Left lung (tissue), 10 donors: ENCODE data around the gene RPTOR. TPM values are rescaled to one million over a fixed set of nuclear protein-coding genes. Genes with fewer than 3 reads are reported as not detected.
"Not testable (repeated sequence)": the region's sequence is repeated elsewhere in the genome, so short reads cannot be mapped to it uniquely, and the experiment has no call there.

Experiments used
- ATAC-seq: fragments of 200-7000 bp; cut with Tn5 transposase; one replicate; pipeline ENCODE4 v1.9.1; 2020; ENCODE audit warnings: moderate library complexity
- DNase-seq, 4 donors: peaks; one replicate each; pipeline ENCODE4 v3.0.0-alpha.2; 2013 to 2020
- H3K27ac ChIP-seq, 2 donors: fragments of 200-600 bp; sonication (generic) in 1 of 2; one replicate each; pipeline versions ENCODE4 v1.5.0 to v1.8.0; 2020 to 2021
- H3K27me3 ChIP-seq, 2 donors: fragments of 200-600 bp; sonication (generic) in 1 of 2; one replicate each; pipeline versions ENCODE4 v1.5.0 to v1.8.0; 2020 to 2021
- H3K36me3 ChIP-seq, 2 donors: fragments of 200-600 bp; sonication (generic) in 1 of 2; one replicate each; pipeline versions ENCODE4 v1.5.0 to v1.8.0; 2020 to 2021
- H3K4me1 ChIP-seq, 2 donors: fragments of 200-600 bp; one replicate each; pipeline ENCODE4 v1.8.0; 2021
- H3K4me3 ChIP-seq, 2 donors: fragments of 200-600 bp; sonication (generic) in 1 of 2; one replicate each; pipeline versions ENCODE4 v1.5.0 to v1.8.0; 2020 to 2021; ENCODE audit warnings: mild to moderate bottlenecking in 1 of 2
- H3K9me3 ChIP-seq, 2 donors: fragments of 200-600 bp; sonication (generic) in 1 of 2; one replicate each; pipeline versions ENCODE4 v1.5.0 to v1.8.0; 2020 to 2021
- intact Hi-C, 2 donors: fragments of 100-400 bp; cut with DNase I; formaldehyde crosslinking; loops; one replicate each; pipeline versions ENCODE4 v1.11.2 to v1.14.2; 2022
- polyA plus RNA-seq, 6 donors: library from polyadenylated mRNA; unstranded; fragments of 120-200 nt; gene quantifications; one replicate each; pipeline ENCODE4 v1.2.1, GENCODE V29; 2013; ENCODE audit not compliant: insufficient read length in 6 of 6
- total RNA-seq, 2 donors: library from RNA; stranded (reverse); fragmentation: NEBNext Ultra II Directional; extraction: Animal tissue kit (Norgen Biotek cat#: 25700); gene quantifications; one replicate each; pipeline ENCODE4 v1.2.1, GENCODE V29; 2021
- TF ChIP-seq, protein P1 (sequence below), 2 donors: fragments of 200-600 bp; sonication (generic) in 1 of 2; IDR thresholded peaks; one replicate each; pipeline versions ENCODE4 v1.5.0 to v1.8.0; 2021; ENCODE audit warnings: antibody characterized with exemption in 2 of 2
- donor health status: DM: no; HTN: yes; CAD: no.
- donor health status: DM: no; HTN: no; CAD: no.

Gene RPTOR
- total and polyA plus RNA-seq, 8 donors, result 14.2 to 39.2 (median 20.7) TPM

DNA sequence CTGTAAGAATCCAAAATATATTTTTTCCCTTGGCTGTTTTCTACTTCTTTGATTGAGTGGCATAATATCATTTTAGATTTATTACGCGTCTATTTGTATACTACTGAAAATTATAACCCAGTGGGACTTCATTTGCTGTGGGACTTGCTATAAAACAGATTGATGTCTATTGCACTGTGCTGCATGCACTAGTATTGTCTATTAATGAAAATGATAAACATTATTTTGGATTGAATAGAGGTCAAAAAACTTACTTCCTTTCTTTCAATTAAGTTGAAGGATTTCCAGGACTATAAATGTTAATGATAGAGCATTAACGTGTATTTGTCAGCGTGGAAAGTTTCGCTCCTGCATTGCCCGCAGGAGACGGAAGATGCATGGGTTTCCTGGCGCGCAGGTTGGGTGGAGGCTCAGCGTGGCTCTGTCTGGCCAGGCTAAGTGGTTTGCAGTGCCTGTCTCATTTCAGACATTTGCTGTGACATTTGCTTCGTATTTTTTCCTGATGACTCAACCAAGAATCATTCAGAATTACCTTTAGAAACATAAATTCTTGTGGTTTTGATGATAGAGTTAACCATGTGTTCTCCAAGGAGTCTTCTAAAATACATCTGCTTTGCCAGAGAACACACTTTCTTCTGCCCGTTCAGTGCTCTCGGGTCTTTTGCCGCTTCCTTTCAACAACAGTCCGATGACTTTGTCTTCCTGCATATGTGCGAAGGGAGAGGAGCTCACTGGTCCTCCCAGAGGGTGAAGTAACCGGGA, 216.7 kb downstream of the RPTOR start:
- peaks cover 15 to 44% of the 10 kb centered on the region in 2 donors for H3K4me1 ChIP-seq
- H3K27ac ChIP-seq, result no peak overlapping the region
- DNase-seq (peak in 1 of 4 donors; percentile 23), ATAC-seq (no peak)
- H3K36me3 ChIP-seq, result peaks cover 0 to 2% of the 10 kb centered on the region in 2 donors
- no peaks in the 10 kb centered on the region for H3K27me3 ChIP-seq
- intact Hi-C loops, result no loop called here
- no peak overlapping the region for H3K4me3 ChIP-seq
- H3K9me3 ChIP-seq, result no peaks in the 10 kb centered on the region
- TF ChIP-seq, protein P1, sequence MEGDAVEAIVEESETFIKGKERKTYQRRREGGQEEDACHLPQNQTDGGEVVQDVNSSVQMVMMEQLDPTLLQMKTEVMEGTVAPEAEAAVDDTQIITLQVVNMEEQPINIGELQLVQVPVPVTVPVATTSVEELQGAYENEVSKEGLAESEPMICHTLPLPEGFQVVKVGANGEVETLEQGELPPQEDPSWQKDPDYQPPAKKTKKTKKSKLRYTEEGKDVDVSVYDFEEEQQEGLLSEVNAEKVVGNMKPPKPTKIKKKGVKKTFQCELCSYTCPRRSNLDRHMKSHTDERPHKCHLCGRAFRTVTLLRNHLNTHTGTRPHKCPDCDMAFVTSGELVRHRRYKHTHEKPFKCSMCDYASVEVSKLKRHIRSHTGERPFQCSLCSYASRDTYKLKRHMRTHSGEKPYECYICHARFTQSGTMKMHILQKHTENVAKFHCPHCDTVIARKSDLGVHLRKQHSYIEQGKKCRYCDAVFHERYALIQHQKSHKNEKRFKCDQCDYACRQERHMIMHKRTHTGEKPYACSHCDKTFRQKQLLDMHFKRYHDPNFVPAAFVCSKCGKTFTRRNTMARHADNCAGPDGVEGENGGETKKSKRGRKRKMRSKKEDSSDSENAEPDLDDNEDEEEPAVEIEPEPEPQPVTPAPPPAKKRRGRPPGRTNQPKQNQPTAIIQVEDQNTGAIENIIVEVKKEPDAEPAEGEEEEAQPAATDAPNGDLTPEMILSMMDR (IDR thresholded peaks at IDR 0.05), result no peak

DNA sequence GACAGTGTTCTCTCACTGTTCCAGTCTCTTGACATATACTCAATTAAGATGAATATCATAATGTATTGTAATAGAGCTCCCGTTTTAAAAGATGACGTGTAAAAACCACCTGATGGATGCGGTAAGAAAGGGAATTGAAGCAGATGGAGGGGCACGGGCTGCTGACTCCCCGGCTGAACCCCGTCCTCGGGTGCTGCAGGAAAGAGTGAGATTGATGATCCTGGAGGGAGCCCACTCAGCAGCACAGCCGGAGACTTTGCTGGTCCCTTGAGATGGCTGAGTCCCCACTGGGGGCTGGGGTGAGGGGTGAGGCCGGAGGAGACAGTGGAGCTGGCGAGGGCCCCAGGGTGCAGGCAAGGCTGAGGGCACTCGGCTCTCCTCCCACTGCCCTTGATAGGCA, 217.4 kb downstream of the RPTOR start:
- Histone ChIP-seq H3K9me3 (no peaks in the 10 kb centered on the region), H3K4me3 (no peak overlapping the region), H3K36me3 (no peaks in the 10 kb centered on the region), H3K4me1 (peaks cover 15 to 44% of the 10 kb centered on the region in 2 donors), H3K27ac (no peak overlapping the region), H3K27me3 (no peaks in the 10 kb centered on the region)
- ATAC-seq (no peak), DNase-seq (peak in 1 of 4 donors; percentile 31)
- TF ChIP-seq, protein P1 (IDR thresholded peaks at IDR 0.05), result no peak
- intact Hi-C loops, result no loop called here

DNA sequence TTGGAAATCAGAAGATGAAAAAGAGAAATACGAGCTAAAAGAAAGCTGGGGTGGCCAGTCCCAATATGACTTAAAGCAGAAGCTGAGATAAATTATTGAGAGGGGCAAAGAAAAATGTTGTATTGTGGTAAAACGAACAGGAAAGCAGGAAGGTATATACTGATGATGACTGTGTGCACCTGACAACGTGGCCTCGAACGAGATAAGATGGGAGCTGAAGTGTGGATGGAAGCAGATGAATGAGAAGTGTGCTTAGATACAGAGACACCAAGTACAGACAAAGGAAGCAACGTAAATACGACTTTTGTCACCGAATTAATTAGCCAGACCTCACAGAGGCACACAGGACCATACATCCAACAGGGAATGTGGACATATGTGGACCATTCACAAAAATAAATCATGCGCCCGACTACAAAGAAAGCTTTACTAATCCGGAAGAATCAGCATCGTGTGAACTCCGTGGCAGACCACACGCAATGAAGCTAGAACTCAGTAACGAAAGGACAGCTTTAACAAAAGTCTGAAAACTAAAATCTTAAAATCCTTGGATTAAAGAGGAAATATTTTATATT, 218.7 kb downstream of the RPTOR start:
- intact Hi-C loops, result no loop called here
- Histone ChIP-seq H3K4me3 (no peak overlapping the region), H3K27me3 (no peaks in the 10 kb centered on the region), H3K9me3 (no peaks in the 10 kb centered on the region), H3K27ac (no peak overlapping the region), H3K36me3 (no peaks in the 10 kb centered on the region), H3K4me1 (peaks cover 15 to 44% of the 10 kb centered on the region in 2 donors)
- peak in 1 of 4 donors; percentile 5 for DNase-seq
- TF ChIP-seq, protein P1 (IDR thresholded peaks at IDR 0.05), result no peak
- ATAC-seq, result no peak

DNA sequence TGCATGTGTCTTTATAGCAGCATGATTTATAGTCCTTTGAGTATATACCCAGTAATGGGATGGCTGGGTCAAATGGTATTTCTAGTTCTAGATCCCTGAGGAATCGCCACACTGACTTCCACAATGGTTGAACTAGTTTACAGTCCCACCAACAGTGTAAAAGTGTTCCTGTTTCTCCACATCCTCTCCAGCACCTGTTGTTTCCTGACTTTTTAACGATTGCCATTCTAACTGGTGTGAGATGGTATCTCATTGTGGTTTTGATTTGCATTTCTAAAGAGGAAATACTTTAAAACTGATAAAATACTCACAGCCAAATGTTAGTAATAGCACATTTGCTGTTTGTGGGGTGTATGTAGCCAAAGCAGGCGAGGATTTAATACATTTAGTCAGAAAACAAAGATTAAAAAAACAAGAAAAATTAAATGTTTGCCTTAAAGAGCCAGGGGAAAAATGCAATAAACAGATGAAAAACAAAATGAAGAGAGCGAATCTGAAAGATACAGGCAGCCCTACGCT, 220.0 kb downstream of the RPTOR start:
- H3K4me3 ChIP-seq, result not testable (repeated sequence)
- peaks cover 9 to 31% of the 10 kb centered on the region in 2 donors for H3K4me1 ChIP-seq

DNA sequence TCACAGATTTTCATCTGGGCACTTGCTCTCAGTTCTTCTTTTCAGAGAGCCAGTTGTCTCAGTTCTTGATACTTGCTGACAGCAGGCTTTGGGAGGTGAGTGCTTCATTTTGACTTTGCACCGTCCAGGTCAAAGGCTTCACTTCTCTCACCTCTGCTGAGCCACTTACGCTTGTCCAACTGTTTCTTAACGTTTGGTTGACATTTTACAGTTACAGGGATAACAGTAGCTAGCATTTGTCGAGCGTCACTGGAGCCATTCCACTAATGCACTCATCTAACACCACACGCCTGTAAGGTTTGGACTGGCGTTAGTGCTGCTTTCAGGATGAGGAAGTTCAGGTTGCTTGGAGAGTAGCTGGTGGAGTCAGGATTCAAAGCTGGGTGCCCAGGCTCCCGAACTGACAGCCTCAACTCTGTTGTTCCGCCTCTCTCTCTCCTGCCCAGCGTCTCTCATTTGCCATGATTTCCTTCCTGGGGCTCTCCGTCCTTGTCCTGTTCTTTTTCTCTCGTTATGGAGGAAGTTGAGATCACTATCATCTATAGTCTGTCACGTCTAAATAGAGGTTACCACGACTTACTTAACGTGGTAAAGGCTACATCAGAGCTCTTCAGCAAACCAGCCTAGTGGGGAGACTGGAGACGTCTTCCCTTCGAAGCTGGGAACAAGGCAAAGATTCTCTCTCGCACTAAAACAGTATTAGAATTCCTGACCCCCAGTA, 220.8 kb downstream of the RPTOR start:
- TF ChIP-seq, protein P1 (IDR thresholded peaks at IDR 0.05), result no peak
- intact Hi-C loops, result no loop called here
- DNase-seq (peak in 1 of 4 donors; percentile 27), ATAC-seq (peak; percentile 29)
- Histone ChIP-seq H3K4me1 (peaks cover 7 to 24% of the 10 kb centered on the region in 2 donors), H3K4me3 (no peak overlapping the region), H3K36me3 (peaks cover 0 to 2% of the 10 kb centered on the region in 2 donors), H3K27me3 (no peaks in the 10 kb centered on the region), H3K27ac (no peak overlapping the region), H3K9me3 (no peaks in the 10 kb centered on the region)

More for the DNA sequence above, 220.0 kb downstream of the RPTOR start:
- DNase-seq, H3K27me3 ChIP-seq, H3K9me3 ChIP-seq, H3K27ac ChIP-seq, ATAC-seq, H3K36me3 ChIP-seq, intact Hi-C loops: not testable (repeated sequence)
